HG02943 (cell line): ENCODE results near the gene GRIA2.
"Not testable (repeated sequence)": the region's sequence is repeated elsewhere in the genome, so short reads cannot be mapped to it uniquely, and the experiment has no call there.

Experiments used
- ATAC-seq: cut with Tn5 transposase; IDR thresholded peaks from one replicate; pipeline ENCODE4 v1.9.1; 2021; ENCODE audit warnings: mild to moderate bottlenecking, low read depth, moderate library complexity; ENCODE audit not compliant: unreplicated experiment

Gene GRIA2

GRCh38 chr4:157220371-157220881 lies at the start of gene GRIA2:
Gene GRIA2 (plus strand): TSS chr4:157220728. CDS start chr4:157221043, 315 bp downstream.
- no peak for ATAC-seq

GRCh38 chr4:157172011-157172410 lies 48.5 kb upstream of the GRIA2 start:
- no peak for ATAC-seq

GRCh38 chr4:157180268-157180667 lies 40.3 kb upstream of the GRIA2 start:
- not testable (repeated sequence) for ATAC-seq

GRCh38 chr4:157184300-157184699 lies 36.2 kb upstream of the GRIA2 start:
- no peak for ATAC-seq

- ATAC-seq: no peak
Observed at GRCh38 chr4:157185363-157185762, 35.2 kb upstream of the GRIA2 start.

- ATAC-seq: no peak
Observed at GRCh38 chr4:157195374-157195773, 25.2 kb upstream of the GRIA2 start.

GRCh38 chr4:157196046-157196445 lies 24.5 kb upstream of the GRIA2 start:
- no peak for ATAC-seq

GRCh38 chr4:157204634-157205244 lies 15.8 kb upstream of the GRIA2 start:
- ATAC-seq: no peak

- ATAC-seq: no peak
Observed at GRCh38 chr4:157217708-157218107, 2.8 kb upstream of the GRIA2 start.

GRCh38 chr4:157219711-157220370 lies 687 bp upstream of the GRIA2 start:
- ATAC-seq: no peak

- ATAC-seq: no peak
Observed at GRCh38 chr4:157221426-157221894, 932 bp downstream of the GRIA2 start.

GRCh38 chr4:157221895-157222770 lies 1.6 kb downstream of the GRIA2 start:
- ATAC-seq: no peak

GRCh38 chr4:157222771-157223160 lies 2.2 kb downstream of the GRIA2 start:
- ATAC-seq: no peak

- no peak for ATAC-seq
Observed at GRCh38 chr4:157223456-157223855, 2.9 kb downstream of the GRIA2 start.

- ATAC-seq: no peak
Observed at GRCh38 chr4:157225096-157225495, 4.6 kb downstream of the GRIA2 start.

- ATAC-seq: no peak
Observed at GRCh38 chr4:157226035-157226434, 5.5 kb downstream of the GRIA2 start.

GRCh38 chr4:157226601-157227000 lies 6.1 kb downstream of the GRIA2 start:
- ATAC-seq: no peak

- ATAC-seq: no peak
Observed at GRCh38 chr4:157231525-157231924, 11.0 kb downstream of the GRIA2 start.

GRCh38 chr4:157242871-157243270 lies 22.3 kb downstream of the GRIA2 start:
- no peak for ATAC-seq

- ATAC-seq: no peak
Observed at GRCh38 chr4:157244348-157244747, 23.8 kb downstream of the GRIA2 start.

- ATAC-seq: no peak
Observed at GRCh38 chr4:157245351-157245750, 24.8 kb downstream of the GRIA2 start.
